Daoy (cell line): ENCODE results near the gene FAM24B. TPM values are rescaled to one million over a fixed set of nuclear protein-coding genes. Genes with fewer than 3 reads are reported as not detected.

ENCODE experiments used
- DNase-seq: peaks from one replicate; pipeline ENCODE4 v3.0.0-alpha.2; 2015; ENCODE audit warnings: low read depth
- total RNA-seq: library from RNA; depleted of rRNA; stranded (reverse); fragments of >200 nt; shearing (Covaris generic); gene quantifications from 2 replicates; pipeline ENCODE4 v1.2.3, GENCODE V29; 2014; rRNA removed

FAM24B gene
- total RNA-seq, 1 experiment from 2014 or later: 7.6 TPM

DNA sequence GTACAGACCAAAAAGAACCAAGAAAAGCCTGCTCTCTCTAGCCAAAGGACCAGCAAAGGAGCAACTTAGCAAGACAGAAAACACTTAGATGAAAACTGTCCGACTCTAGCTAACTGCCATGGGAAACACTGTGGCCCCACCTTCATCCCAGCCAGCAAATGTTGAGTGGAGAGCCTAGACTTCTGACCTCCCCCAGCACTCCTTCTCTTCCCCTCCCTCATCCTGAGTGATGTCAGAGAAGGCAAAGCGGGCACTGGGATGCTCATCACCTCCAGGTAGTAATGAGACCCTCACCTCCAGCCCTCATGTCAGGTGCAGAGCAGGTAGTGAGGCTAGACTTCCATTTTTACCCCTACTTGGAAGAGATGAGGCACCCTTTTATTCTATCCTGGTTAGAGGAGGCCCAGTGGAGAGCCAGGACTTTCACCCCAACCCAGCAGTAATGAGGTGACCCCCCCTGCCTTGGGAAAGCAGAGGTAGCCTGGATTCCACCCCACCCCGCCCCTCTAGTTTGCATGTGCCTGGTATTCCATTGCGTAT is 50.6 kb downstream of the FAM24B start:
- no peak for DNase-seq

DNA sequence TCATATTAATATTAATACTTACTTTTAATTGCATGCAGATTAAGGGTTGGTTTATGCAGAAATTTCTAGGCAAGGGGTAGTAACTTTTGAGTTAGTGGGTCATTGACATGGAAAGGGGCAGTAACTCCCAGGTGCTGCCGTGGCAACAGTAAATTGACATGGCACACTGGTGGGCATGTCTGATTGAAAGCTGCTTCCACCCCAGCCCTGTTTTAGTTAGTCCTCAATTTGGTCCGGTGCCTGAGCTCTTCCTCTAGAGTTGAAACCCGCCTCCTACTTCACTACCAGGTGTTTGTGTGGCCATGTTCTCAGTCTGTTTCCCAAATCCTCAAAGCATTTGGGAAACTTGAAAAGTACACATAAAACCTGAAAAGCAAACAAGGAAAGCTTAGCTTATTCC is 52.1 kb downstream of the FAM24B start:
- DNase-seq: no peak

DNA sequence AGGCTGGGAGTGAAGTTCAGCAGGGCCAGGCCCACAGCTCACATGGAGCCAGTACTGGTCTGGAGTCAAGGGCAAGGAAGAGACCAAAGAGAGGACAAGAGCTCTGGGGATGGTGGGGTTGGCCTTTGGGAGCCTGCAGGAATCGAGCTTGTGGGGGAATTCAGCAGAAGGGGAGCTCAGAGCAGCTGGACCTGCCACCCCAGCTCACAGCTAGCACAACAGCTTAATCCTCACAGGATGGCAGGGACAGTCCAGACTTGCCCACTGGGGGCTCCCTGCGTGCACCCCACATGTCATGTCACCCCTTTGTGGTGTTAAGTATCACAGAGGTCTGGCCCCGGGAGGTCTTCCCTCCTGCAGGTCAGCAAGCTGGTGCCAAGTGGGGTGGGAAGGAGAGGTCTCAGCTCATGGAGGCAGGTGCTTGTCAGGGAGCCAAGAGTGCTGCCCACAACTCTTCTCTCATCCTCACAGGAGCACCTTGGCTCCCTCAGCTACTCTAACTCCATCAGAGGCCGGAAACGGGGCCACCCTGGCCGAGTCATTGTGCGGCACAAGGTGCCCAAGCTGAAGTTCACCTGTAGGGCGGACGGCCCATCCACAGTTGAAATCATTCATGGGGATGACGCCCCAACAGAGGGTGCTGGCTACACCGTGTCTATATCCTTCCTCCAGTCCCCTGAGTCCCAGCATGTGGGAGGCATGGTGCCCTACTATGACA is 56.2 kb downstream of the FAM24B start:
- DNase-seq: no peak

DNA sequence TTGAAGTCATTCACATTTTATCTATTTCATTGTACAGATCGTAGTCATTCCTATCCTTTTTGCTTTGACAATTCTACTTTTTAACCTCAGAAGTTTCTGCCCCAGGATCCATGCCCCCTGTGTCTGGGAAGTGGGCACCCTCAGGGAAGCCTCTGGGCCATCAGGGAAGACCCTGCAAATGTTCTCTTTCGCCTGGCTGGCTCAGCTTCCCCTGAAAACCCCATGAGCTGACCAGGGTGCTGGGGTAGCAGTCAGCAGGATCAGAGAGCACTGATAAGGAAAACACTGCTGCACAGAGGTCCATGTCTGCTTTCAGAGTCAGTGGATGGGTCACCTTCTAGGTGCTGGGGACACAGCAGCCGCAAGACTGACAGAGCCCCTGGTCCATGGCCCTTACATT is 57.6 kb downstream of the FAM24B start:
- no peak for DNase-seq

DNA sequence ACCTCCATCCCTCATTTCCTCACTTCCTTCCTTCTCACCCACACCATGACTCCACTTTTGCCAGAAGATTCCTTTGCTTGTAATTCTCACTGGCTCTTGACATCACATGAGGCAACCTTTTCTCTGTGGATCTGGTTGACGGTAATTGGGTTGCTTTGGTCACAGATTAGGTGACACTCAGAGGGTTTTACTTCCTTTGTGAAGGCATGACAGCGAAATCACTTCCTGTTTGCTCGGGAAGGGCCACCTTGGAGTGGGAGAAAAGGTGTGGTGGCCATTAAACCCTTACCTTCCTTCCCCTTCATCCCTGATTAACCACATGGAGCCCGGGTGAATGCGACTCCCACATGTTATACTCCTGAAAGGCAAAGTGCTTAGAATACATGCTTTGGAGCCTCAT is 63.9 kb downstream of the FAM24B start:
- DNase-seq: no peak

DNA sequence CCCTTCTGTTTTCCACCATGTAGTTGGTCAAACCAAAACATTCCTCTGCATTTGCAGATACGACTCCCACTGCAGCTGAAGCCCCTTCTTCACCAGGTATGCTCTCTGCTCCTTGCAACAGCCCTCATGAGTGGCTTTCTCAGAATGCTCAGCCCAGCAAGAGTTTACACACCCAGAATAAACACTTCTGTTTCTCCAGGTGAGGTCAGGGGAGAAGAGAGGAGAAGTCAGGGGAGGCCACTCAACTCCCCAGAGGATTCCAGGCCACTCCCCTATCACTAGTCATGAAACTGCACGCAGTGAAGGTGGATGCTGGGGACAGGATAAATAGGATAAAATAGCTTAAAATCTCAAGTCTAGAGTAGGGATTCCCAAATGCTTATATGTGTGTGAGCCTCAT is 64.9 kb downstream of the FAM24B start:
- no peak for DNase-seq

DNA sequence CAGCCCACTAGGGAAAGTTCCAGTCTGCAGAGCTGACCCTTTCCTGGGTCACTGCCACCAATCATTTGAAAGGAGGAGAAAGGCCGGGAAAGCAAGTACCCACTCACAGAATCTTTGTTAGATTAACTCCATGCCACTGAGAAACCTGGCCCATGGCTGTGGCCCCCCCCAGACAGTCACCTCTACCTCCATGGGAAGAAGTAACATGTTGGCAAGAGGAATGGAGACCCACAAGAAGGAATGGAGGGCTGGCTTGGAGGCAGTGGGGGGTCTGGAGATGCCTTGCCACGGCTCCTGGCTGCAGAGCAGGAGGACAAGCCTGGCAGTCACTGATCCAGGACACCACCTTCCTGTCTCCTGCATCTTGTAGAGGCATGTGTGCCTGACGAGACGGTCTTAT is 66.6 kb downstream of the FAM24B start:
- DNase-seq: no peak

DNA sequence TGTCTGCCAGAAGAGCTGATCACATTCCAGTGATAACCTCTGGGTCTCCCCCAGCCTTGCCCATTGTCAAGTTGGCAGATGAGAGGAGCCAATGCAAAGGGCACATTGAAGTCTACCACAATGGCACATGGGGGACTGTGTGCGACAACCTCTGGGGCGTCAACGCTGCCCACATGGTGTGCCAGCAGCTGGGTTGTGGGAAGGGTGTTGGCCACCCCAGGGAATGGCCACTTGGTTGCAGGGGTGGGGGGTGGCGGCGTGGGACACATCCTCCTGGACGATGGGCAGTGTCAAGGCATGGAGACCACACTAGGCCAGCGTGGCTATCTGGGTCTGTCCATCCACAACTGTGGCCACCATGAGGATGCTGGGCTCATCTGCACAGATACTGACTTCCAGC is 77.1 kb downstream of the FAM24B start:
- no peak for DNase-seq

Other genes with a start within 250 kb of the FAM24B start
- gene C10orf120, start 179.7 kb downstream of the FAM24B start, total RNA-seq: not detected in 2 replicates
- gene CUZD1, start 33.7 kb downstream of the FAM24B start, total RNA-seq: 0.77 and 1.4 TPM in 2 replicates
- not detected in 2 replicates for gene FAM24A, start 31.0 kb upstream of the FAM24B start, total RNA-seq
- 4.1 and 6.7 TPM in 2 replicates for gene C10orf88, start 74.6 kb upstream of the FAM24B start, total RNA-seq
- gene PSTK, start 100.8 kb upstream of the FAM24B start, total RNA-seq: 6.4 and 9.0 TPM in 2 replicates
- 1.4 and 1.7 TPM in 2 replicates for gene IKZF5, start 129.2 kb upstream of the FAM24B start, total RNA-seq
- 2.9 and 8.3 TPM in 2 replicates for gene ACADSB, start 129.4 kb upstream of the FAM24B start, total RNA-seq